ENCODE measurements around the gene FUZ. TPM values are rescaled to one million over a fixed set of nuclear protein-coding genes. Genes with fewer than 3 reads are reported as not detected.

FUZ gene
- total RNA-seq, 1 donor from 2014 or later, result 13.2 TPM

- no peak for TF ChIP-seq CTCF (IDR thresholded peaks at IDR 0.05; ENCODE audit: insufficient read depth, low read length, poor library complexity, severe bottlenecking)
- Histone ChIP-seq H3K4me3 (ENCODE audit: low read depth, low read length) (peak overlapping the region; percentile 81), H3K27me3 (ENCODE audit: control insufficient read depth, insufficient read depth, low read length) (no peaks in the 10 kb centered on the region), H3K36me3 (ENCODE audit: control insufficient read depth, insufficient read depth, low read length) (peaks cover 1% of the 10 kb centered on the region)
- no peak for DNase-seq (ENCODE audit: low read depth)
Observed at GRCh38 chr19:49851456-49852259, 38.6 kb upstream of the FUZ start.

- no peak for TF ChIP-seq CTCF (IDR thresholded peaks at IDR 0.05; ENCODE audit: insufficient read depth, low read length, poor library complexity, severe bottlenecking)
- Histone ChIP-seq H3K27me3 (ENCODE audit: control insufficient read depth, insufficient read depth, low read length) (no peaks in the 10 kb centered on the region), H3K36me3 (ENCODE audit: control insufficient read depth, insufficient read depth, low read length) (peaks cover 1% of the 10 kb centered on the region), H3K4me3 (ENCODE audit: low read depth, low read length) (peak within 1 kb of the TSS; percentile 81)
- DNase-seq (ENCODE audit: low read depth), result peak; percentile 57
Observed at GRCh38 chr19:49850487-49851342, 37.6 kb upstream of the FUZ start, which contains the start of gene PTOV1. Gene PTOV1 (plus strand): TSS chr19:49851159.

- no peaks in the 10 kb centered on the region for H3K36me3 ChIP-seq (ENCODE audit: control insufficient read depth, insufficient read depth, low read length)
- no peak for TF ChIP-seq CTCF (IDR thresholded peaks at IDR 0.05; ENCODE audit: insufficient read depth, low read length, poor library complexity, severe bottlenecking)
- peak overlapping the region; percentile 81 for H3K4me3 ChIP-seq (ENCODE audit: low read depth, low read length)
- H3K27me3 ChIP-seq (ENCODE audit: control insufficient read depth, insufficient read depth, low read length), result no peaks in the 10 kb centered on the region
- no peak for DNase-seq (ENCODE audit: low read depth)
Observed at GRCh38 chr19:49850221-49850486, 37.1 kb upstream of the FUZ start.

- H3K4me3 ChIP-seq (ENCODE audit: low read depth, low read length), result peak overlapping the region; percentile 81
- no peaks in the 10 kb centered on the region for H3K36me3 ChIP-seq (ENCODE audit: control insufficient read depth, insufficient read depth, low read length)
- TF ChIP-seq CTCF (IDR thresholded peaks at IDR 0.05; ENCODE audit: insufficient read depth, low read length, poor library complexity, severe bottlenecking), result no peak
- no peak for DNase-seq (ENCODE audit: low read depth)
- no peaks in the 10 kb centered on the region for H3K27me3 ChIP-seq (ENCODE audit: control insufficient read depth, insufficient read depth, low read length)
Observed at GRCh38 chr19:49849433-49850220, 36.5 kb upstream of the FUZ start.

GRCh38 chr19:49848938-49849337 is 35.8 kb upstream of the FUZ start:
- no peaks in the 10 kb centered on the region for H3K36me3 ChIP-seq (ENCODE audit: control insufficient read depth, insufficient read depth, low read length)
- no peak for TF ChIP-seq CTCF (IDR thresholded peaks at IDR 0.05; ENCODE audit: insufficient read depth, low read length, poor library complexity, severe bottlenecking)
- H3K4me3 ChIP-seq (ENCODE audit: low read depth, low read length), result no peak overlapping the region
- no peaks in the 10 kb centered on the region for H3K27me3 ChIP-seq (ENCODE audit: control insufficient read depth, insufficient read depth, low read length)
- no peak for DNase-seq (ENCODE audit: low read depth)
